ENCODE data around the gene RAB10. TPM values are rescaled to one million over a fixed set of nuclear protein-coding genes. Genes with fewer than 3 reads are reported as not detected.

RAB10 gene
- total and polyA plus RNA-seq, 4 donors, result 37.6 to 149 (median 85.2) TPM

DNA sequence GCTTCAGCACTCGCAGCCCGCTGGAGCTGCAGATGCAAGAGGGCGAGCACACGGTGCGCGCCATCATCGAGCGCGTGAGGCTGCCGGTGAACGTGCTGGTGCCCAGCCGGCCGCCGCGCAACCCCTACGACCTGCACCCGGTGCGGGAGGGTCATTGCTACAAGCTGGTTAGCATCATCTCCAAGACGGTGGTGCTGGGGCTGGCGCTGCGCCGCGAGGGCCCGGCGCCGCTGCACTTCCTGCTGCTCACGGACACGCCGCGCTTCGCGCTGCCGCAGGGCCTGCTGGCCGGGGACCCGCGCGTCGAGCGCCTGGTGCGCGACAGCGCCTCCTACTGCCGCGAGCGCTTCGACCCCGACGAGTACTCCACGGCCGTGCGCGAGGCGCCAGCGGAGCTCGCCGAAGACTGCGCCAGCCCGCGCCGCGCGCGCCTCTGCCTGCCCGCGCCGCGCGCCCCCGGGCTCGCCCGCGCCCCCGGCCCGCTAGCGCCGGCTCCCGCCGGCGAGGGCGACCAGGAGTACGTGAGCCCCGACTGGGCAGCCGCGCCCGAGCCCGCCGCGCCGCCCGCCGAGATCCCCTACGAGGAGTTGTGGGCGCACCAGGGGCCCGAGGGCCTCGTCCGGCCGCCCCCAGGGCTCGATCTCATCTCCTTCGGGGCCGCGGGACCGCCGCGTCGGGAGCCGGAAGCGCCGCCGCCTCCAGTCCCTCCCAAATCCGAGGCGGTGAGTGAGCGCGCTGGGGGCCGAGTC is 150.8 kb downstream of the RAB10 start:
- ATAC-seq (ENCODE audit: insufficient read depth, low FRiP score) (peak; percentile 93), DNase-seq (peak; percentile 80 to 95 (median 90))
- peak; percentile 51 for TF ChIP-seq CTCF (IDR thresholded peaks at IDR 0.05; ENCODE audit: control extremely low read depth, extremely low read depth)
- H3K4me3 ChIP-seq, result peak overlapping the region; percentile 28
- no peak overlapping the region for H3K9ac ChIP-seq (ENCODE audit: insufficient read depth in 1 of 2, low read length in 2 of 2)
- H3K27me3 ChIP-seq (ENCODE audit: control insufficient read depth in 3 of 3, insufficient read depth in 3 of 3, low read length in 2 of 3), result peaks cover 0 to 3% (median 0%) of the 10 kb centered on the region in 3 donors
- peaks cover 0 to 11% (median 3%) of the 10 kb centered on the region in 4 donors for H3K36me3 ChIP-seq (ENCODE audit: control insufficient read depth in 4 of 4, insufficient read depth in 4 of 4, low read length in 4 of 4)
- no peaks in the 10 kb centered on the region for H3K9me3 ChIP-seq (ENCODE audit: control insufficient read depth in 4 of 4, insufficient read depth in 3 of 4, low read length in 3 of 4)
- H3K27ac ChIP-seq (ENCODE audit: low read depth in 1 of 2, low read length in 1 of 2), result no peak overlapping the region
- WGBS, 2 donors, result 2 to 4% methylated on average over 42 to 114 of the region's 114 CpGs
- peaks cover 0 to 4% (median 0%) of the 10 kb centered on the region in 5 donors for H3K4me1 ChIP-seq (ENCODE audit: control insufficient read depth in 5 of 5, insufficient read depth in 5 of 5, low read length in 5 of 5)

DNA sequence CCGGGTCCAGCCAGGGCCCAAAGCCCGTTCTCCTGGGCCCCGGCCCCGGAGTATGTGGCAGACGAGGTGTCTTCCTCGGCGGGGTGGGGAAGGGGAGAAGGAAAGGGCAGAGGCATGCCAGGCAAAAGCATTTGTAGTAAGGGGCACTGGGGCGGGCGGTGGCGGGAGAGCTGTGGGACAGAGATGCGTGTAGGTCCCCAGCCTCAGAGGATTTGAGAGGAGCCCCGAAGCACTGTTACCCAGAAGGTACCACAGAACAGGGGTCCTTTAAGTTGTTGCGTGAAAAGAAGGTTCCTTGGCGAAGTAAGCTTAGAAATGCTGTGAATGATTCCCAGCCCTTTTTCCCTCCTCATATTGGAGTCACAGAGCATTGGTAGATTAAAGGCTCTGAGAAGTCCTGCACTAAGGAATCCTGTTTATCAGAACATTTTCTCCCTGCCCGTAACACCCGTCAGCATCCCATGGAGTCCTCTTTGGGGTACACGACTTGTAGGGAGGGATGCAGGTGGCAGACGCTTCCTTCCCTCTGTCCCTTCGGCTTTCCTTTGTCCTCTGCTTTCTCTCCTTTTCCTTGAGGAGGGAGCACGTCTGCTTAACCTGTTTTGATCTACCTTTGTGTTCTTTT is 151.5 kb downstream of the RAB10 start:
- Histone ChIP-seq H3K27me3 (ENCODE audit: control insufficient read depth in 3 of 3, insufficient read depth in 3 of 3, low read length in 2 of 3) (peaks cover 0 to 3% (median 0%) of the 10 kb centered on the region in 3 donors), H3K36me3 (ENCODE audit: control insufficient read depth in 4 of 4, insufficient read depth in 4 of 4, low read length in 4 of 4) (peaks cover 4 to 12% (median 5%) of the 10 kb centered on the region in 4 donors), H3K9ac (ENCODE audit: insufficient read depth in 1 of 2, low read length in 2 of 2) (peak overlapping the region in 1 of 2 donors; percentile 61), H3K9me3 (ENCODE audit: control insufficient read depth in 4 of 4, insufficient read depth in 3 of 4, low read length in 3 of 4) (no peaks in the 10 kb centered on the region), H3K4me3 (no peak overlapping the region), H3K27ac (ENCODE audit: low read depth in 1 of 2, low read length in 1 of 2) (no peak overlapping the region), H3K4me1 (ENCODE audit: control insufficient read depth in 5 of 5, insufficient read depth in 5 of 5, low read length in 5 of 5) (peaks cover 0 to 4% (median 0%) of the 10 kb centered on the region in 5 donors)
- no peak for TF ChIP-seq CTCF (IDR thresholded peaks at IDR 0.05; ENCODE audit: control extremely low read depth, extremely low read depth)
- ATAC-seq (ENCODE audit: insufficient read depth, low FRiP score) (no peak), DNase-seq (peak in 2 of 3 donors; percentile 18 to 35)
- WGBS, 2 donors, result 51 to 52% methylated on average over 20 of the region's 20 CpGs

DNA sequence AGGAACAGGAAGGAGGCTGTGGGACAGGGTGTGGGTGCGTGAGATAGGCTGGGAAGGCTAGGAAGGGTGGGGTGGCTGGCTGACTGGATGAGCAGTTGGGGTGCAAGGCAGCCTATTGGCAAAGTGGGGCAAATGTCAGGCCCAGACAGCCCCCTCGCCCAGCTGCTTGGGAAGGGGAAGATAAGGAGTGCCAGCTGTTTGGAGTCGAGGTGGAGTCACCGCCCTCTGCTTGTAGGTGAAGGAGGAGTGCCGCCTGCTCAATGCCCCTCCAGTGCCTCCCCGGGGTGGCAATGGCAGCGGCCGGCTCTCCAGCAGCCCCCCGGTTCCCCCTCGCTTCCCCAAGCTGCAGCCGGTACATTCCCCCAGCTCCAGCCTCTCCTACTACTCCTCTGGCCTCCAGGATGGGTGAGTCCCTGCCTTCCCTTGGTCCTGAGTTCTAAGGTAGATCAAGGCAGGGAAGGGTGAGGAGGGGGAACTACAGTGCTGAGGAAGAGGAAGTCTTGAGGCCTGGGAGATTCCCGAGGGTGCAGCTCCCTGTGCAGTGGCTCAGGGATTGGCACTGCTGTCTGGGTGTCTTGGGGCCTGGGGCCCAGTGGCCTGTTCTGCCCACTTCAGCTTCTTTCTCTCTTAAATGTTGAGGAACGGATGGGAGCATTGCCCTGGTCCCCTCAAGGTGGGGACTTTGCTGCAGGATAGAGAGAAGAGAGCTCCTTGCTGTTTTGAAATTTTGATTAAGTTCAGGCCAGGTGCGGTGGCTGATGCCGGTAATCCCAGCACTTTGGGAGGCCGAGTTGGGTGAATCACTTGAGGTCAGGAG is 152.3 kb downstream of the RAB10 start:
- peaks cover 0 to 4% (median 0%) of the 10 kb centered on the region in 5 donors for H3K4me1 ChIP-seq (ENCODE audit: control insufficient read depth in 5 of 5, insufficient read depth in 5 of 5, low read length in 5 of 5)
- H3K27me3 ChIP-seq (ENCODE audit: control insufficient read depth in 3 of 3, insufficient read depth in 3 of 3, low read length in 2 of 3), result peaks cover 0 to 3% (median 0%) of the 10 kb centered on the region in 3 donors
- H3K27ac ChIP-seq (ENCODE audit: low read depth in 1 of 2, low read length in 1 of 2), result no peak overlapping the region
- DNase-seq (no peak), ATAC-seq (ENCODE audit: insufficient read depth, low FRiP score) (no peak)
- no peaks in the 10 kb centered on the region for H3K9me3 ChIP-seq (ENCODE audit: control insufficient read depth in 4 of 4, insufficient read depth in 3 of 4, low read length in 3 of 4)
- no peak for TF ChIP-seq CTCF (IDR thresholded peaks at IDR 0.05; ENCODE audit: control extremely low read depth, extremely low read depth)
- 90 to 93% methylated on average over 16 of the region's 16 CpGs for WGBS, 2 donors
- no peak overlapping the region for H3K4me3 ChIP-seq
- peaks cover 6 to 14% (median 10%) of the 10 kb centered on the region in 4 donors for H3K36me3 ChIP-seq (ENCODE audit: control insufficient read depth in 4 of 4, insufficient read depth in 4 of 4, low read length in 4 of 4)
- H3K9ac ChIP-seq (ENCODE audit: insufficient read depth in 1 of 2, low read length in 2 of 2), result no peak overlapping the region

Small RNAs within 50 kb of the gene (small RNA-seq; reads per million reads assigned to genes)
- gene RNU6-942P (ENCODE audit: low replicate concordance) (not detected), gene UQCRHP2 (ENCODE audit: low replicate concordance) (not detected)

Other genes with a start within 250 kb of the RAB10 start
- 10 to 100 TPM; 18.4 to 29.0 TPM for gene ASXL2, start 155.6 kb upstream of the RAB10 start, total RNA-seq
- gene ASXL2, start 155.6 kb upstream of the RAB10 start, polyA plus RNA-seq, result 1 to 10 TPM; 2.4 to 6.2 TPM
- 1 to 10 TPM; 6.2 TPM for gene KIF3C, start 51.6 kb upstream of the RAB10 start, total RNA-seq
- gene KIF3C, start 51.6 kb upstream of the RAB10 start, polyA plus RNA-seq, result 1 to 10 TPM; 1.1 to 2.2 TPM
- 1 to 10 TPM; 1.2 to 2.8 TPM for gene GAREM2, start 139.0 kb downstream of the RAB10 start, total RNA-seq
- 1 to 10 TPM in 1 of 2 donors, under 1 TPM in 1; 0.37 to 1.5 TPM for gene GAREM2, start 139.0 kb downstream of the RAB10 start, polyA plus RNA-seq
- 100 to 1,000 TPM; 111 to 117 TPM for gene HADHA, start 210.5 kb downstream of the RAB10 start, total RNA-seq
- gene HADHA, start 210.5 kb downstream of the RAB10 start, polyA plus RNA-seq, result 10 to 100 TPM; 35.2 to 77.6 TPM
- 100 to 1,000 TPM; 100 to 140 TPM for gene HADHB, start 210.9 kb downstream of the RAB10 start, total RNA-seq
- 10 to 100 TPM; 63.1 to 78.8 TPM for gene HADHB, start 210.9 kb downstream of the RAB10 start, polyA plus RNA-seq